NCI-H1092 (cell line): ENCODE results near the gene CASTOR1.

Experiments
- DNase-seq: peaks from one replicate; lab custom pipeline; 2025; lab: John Stamatoyannopoulos, UW

Gene CASTOR1

GRCh38 chr22:30297991-30298701 lies 8.8 kb upstream of the CASTOR1 start:
- no peak for DNase-seq

- DNase-seq = no peak
Observed at GRCh38 chr22:30297276-30297990, 8.1 kb upstream of the CASTOR1 start.

GRCh38 chr22:30296833-30297232 lies 7.5 kb upstream of the CASTOR1 start:
- no peak for DNase-seq

GRCh38 chr22:30296324-30296723 lies 7.0 kb upstream of the CASTOR1 start:
- no peak for DNase-seq

- DNase-seq = no peak
Observed at GRCh38 chr22:30295576-30295975, 6.3 kb upstream of the CASTOR1 start.

GRCh38 chr22:30294830-30295229 lies 5.5 kb upstream of the CASTOR1 start:
- no peak for DNase-seq

GRCh38 chr22:30294066-30294465 lies 4.8 kb upstream of the CASTOR1 start:
- no peak for DNase-seq

- no peak for DNase-seq
Observed at GRCh38 chr22:30293026-30293425, 3.7 kb upstream of the CASTOR1 start.

- no peak for DNase-seq
Observed at GRCh38 chr22:30292069-30292970, 3.0 kb upstream of the CASTOR1 start.

GRCh38 chr22:30291058-30291892 lies 2.0 kb upstream of the CASTOR1 start:
- peak; percentile 38 for DNase-seq

- peak; percentile 38 for DNase-seq
Observed at GRCh38 chr22:30290342-30291057, 1.2 kb upstream of the CASTOR1 start.

- DNase-seq = no peak
Observed at GRCh38 chr22:30289980-30290313, 642 bp upstream of the CASTOR1 start.

GRCh38 chr22:30288419-30289140 lies 725 bp downstream of the CASTOR1 start:
- DNase-seq = no peak

- DNase-seq = peak; percentile 64
Observed at GRCh38 chr22:30287648-30288418, 1.5 kb downstream of the CASTOR1 start.

- DNase-seq = peak; percentile 32
Observed at GRCh38 chr22:30286813-30287647, 2.3 kb downstream of the CASTOR1 start.

GRCh38 chr22:30286331-30286730 lies 3.0 kb downstream of the CASTOR1 start:
- DNase-seq = no peak

- no peak for DNase-seq
Observed at GRCh38 chr22:30285846-30286200, 3.5 kb downstream of the CASTOR1 start.

GRCh38 chr22:30285176-30285845 lies 4.0 kb downstream of the CASTOR1 start:
- no peak for DNase-seq
